ENCODE data around the gene RRAGC. TPM values are rescaled to one million over a fixed set of nuclear protein-coding genes. Genes with fewer than 3 reads are reported as not detected.

Gene RRAGC, protein sequence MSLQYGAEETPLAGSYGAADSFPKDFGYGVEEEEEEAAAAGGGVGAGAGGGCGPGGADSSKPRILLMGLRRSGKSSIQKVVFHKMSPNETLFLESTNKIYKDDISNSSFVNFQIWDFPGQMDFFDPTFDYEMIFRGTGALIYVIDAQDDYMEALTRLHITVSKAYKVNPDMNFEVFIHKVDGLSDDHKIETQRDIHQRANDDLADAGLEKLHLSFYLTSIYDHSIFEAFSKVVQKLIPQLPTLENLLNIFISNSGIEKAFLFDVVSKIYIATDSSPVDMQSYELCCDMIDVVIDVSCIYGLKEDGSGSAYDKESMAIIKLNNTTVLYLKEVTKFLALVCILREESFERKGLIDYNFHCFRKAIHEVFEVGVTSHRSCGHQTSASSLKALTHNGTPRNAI
- polyA plus RNA-seq (ENCODE audit: insufficient read length in 4 of 4): 10 to 100 TPM; 34.1 to 39.9 (median 35.8) TPM

DNA sequence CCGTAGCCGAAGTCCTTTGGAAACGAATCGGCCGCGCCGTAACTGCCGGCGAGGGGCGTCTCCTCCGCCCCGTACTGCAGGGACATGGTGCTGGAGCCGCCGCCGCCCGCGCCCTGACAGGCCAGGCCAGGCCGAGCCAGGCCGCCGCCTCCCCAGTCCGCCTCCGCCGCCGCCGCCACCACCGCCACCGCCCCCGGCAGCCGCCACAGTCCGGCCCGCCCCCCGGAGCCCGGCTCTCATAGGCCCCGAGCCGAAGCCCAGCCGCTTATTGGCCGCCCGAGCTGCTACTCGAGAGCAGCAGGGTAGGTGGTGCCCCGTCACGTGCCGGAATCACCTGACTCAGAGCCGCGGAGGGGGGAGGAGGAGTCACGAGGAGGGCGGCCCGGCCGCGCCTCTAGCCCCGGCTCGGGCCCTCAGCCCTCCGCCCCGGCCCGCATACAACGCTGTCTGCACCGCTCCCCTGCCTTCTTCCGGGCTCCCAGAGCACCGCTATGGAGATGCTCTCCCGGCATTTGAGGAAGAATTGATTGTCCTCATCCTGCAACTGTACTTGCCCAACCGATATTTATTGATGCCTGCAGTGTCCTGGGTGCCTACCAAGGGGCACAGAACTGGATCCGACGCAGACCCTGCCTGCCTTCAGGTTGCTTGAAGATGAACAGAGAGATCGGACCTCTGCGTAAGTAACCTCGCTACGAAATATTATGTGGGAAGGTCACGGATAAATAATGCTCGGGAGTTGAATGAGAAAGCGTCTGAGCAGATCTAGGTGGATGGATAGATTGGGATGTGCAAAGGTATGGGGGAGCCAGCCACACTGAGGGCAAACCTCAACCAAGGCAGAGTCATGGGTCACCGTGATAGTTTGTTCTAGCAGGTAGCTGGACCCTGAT is at the start of gene RRAGC:
TSS of gene RRAGC (minus strand) at position 212 of the 893 bp plus-strand sequence. CDS start at position 86, 126 bp downstream.
- peak; percentile 87 to 97 (median 92) for DNase-seq (ENCODE audit: low read depth in 4 of 4, low spot score in 3 of 4)

DNA sequence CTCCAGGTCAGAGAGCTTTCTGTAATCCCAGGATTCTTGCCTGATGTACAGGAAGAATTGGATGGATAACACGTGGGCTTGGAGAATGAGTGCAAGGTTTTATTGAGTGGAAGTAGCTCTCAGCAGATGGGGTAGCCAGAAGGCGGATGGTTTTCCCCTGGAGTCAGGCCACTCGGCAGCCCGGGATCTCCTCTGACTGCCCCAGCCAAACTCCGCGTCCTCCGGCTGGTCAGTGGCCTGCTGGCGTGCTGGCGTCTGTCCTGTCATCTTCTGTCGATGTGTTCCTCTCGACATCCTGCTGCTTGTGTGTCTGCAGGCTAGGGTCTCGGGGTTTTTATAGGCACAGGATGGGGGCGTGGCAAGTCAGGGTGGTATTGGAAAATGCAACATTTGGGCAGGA is 49.2 kb upstream of the RRAGC start:
- DNase-seq (ENCODE audit: low read depth in 4 of 4, low spot score in 3 of 4): no peak

DNA sequence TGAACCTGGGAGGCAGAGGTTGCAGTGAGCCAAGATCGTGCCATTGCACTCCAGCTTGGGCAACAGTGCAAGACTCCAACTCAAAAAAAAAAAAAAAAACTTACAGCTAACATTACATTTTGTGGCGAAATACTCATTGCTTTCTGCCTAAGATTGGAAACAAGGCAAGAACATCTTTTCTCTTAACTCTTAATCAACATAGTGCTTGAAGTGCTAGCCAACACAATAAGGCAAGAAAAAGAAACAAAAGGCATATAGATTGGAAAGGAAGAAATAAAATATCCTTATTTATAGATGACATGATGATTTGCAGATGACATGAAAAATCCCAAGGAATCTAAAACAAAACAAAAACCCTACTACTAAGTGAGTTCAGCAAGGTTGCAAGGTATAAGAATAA is 46.4 kb upstream of the RRAGC start:
- no peak for DNase-seq (ENCODE audit: low read depth in 4 of 4, low spot score in 3 of 4)

DNA sequence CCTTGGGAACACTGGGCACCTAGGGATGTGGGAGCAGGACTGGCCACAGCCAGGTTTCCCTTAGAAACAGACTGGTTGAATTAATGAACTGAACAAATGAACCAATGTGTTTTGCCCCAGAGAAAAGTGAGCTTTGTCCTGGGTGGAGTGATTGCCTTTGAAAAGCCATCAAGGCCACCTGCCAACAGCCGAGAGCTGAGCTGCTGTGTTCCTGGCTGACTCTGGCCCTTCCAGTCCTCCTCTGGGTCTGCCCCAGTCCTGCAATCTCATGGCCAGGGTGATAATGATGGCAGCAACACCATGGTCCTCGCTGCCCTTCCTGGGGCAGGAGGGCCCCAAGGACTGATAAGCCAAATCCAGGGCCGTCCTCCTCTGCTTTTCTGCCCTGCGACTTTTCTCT is 40.0 kb upstream of the RRAGC start:
- DNase-seq (ENCODE audit: low read depth in 4 of 4, low spot score in 3 of 4): no peak

DNA sequence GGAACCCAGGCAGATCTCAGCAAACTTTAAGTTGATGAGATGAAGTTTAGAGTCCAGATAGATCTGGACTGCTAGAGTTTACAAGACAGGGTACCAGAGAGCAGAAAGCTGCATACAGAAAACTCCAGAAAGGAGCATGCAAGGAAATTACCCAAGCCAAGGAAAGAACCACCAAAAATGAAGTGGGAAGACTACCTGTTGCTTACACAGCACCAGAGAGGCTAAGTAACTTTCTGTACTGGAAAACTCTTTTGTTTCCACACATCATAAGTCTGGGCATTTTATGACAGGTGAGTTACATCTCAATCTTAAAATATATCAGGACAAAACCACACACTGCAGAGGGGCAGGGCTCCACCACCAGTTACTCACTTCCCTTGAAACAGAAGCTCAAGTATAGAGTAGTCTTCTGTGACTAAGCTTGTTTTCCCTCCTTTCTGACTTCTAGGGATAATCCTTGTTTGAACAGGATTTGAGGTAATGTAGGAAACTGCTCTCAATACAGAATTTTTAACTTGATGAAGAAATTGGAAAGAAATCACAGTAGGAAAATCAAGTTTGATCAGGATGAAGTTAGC is 39.2 kb upstream of the RRAGC start:
- DNase-seq (ENCODE audit: low read depth in 4 of 4, low spot score in 3 of 4): no peak

DNA sequence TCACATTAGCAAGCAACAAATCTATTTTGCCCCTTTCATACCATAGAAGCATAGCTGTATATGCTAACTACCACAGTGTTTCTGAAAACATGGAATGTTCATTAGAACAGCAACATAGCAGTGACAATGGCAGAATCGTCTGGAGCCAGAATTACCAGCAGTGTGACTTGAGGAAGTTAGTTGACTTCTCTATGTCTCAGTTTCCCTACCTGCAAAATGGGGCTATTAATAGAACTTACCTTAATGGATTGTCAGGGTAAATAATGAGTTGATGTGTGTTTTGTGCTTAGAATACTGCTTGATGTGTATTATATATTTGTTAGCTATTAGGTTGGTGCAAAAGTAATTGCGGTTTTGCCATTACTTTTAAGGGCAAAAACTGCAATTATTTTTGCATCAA is 36.6 kb upstream of the RRAGC start:
- no peak for DNase-seq (ENCODE audit: low read depth in 4 of 4, low spot score in 3 of 4)

DNA sequence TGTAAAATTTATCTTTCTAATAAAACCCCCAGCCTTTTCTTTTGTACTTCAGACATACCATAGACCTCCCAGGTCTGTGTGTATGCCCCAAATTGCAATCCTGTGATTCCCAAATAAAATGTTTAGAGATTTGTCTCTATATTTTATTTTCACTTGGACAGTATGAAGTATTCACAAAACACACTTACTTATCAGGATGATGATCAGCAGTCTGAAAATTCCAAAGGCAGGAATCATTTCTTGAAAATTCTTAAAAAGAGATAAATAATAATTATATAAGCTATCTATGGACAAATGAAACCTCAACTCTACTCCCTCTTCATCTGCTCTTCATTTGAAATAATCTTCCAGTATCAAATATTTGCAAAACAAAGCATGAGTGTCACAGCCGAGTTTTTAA is 33.4 kb upstream of the RRAGC start:
- DNase-seq (ENCODE audit: low read depth in 4 of 4, low spot score in 3 of 4): no peak

DNA sequence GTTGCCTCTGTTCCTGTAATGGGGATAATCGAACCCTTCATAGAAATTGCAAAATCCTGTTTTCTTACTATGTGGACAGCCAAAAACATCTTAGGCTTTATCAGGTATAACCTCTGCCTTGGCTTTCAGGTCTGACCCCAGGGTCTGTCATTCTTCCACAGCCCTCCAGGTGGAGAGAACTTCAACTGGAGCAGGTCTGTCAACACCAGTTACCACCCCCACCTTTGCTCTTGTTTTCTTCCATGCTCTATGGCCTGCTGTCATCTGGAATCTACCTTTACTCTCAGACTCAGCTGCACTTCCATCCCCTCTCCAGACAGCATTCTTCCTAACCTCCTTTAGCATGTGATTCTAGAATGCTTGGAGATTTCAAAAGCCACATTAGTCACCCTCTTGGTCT is 32.2 kb upstream of the RRAGC start:
- no peak for DNase-seq (ENCODE audit: low read depth in 4 of 4, low spot score in 3 of 4)

DNA sequence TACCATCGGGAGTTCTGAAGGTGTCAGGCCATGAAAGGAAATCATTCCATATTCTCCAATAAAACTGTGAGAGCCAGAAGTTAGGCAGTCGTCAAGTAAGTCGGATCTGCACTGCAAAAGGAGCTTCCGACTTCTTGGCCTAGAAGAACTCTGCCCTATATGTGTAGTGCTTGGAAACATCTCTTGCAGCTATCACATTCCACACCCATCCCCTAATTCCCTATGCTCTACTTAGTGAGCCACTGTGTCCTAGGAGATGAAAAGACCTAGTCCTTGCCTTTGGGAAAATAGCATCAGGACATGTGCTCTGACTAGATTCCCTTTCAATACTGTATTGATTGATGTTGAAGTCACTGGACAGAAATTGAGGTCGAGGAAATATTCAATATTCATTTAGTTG is 30.0 kb upstream of the RRAGC start:
- no peak for DNase-seq (ENCODE audit: low read depth in 4 of 4, low spot score in 3 of 4)

DNA sequence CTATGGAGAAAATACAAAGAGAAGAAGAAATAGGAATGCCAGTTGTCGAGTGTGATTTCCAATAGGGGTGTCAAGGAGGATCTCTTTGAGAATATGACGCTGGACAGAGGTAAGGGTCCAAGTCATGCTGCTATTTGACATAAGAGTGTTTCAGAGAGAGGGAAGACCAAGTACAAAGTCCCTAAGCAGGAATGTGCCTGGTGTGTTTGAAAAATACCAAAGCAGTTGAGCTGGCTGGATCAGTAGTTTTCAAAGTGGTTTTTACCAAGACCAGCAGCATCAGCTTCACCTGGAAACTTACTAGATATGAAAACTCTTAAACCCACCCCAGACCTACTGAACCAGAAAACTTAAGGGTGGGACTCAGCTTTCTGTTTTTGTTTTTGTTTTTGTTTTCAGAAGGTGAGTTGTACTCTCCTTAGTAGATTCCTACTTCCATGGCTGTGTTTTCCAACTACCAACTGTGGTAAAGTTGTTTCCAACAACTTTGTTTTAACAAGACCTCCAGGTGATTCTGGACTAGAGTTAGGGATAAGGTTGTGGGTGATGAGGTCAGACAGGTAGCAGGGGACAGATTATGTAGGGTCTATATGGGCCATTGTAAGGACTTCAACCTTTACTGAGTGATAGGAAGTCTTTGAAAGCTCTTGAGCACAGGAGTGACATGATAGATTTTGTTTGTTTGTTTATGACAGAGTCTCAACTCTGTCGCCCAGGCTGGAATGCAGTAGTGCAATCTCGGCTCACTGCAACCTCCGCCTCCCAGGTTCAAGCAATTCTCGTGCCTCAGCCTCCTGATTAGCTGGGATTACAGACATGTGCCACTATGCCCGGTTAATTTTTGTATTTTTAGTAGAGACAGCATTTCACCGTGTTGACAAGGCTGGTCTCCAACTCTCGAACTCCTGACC is 29.1 kb upstream of the RRAGC start:
- DNase-seq (ENCODE audit: low read depth in 4 of 4, low spot score in 3 of 4): no peak

DNA sequence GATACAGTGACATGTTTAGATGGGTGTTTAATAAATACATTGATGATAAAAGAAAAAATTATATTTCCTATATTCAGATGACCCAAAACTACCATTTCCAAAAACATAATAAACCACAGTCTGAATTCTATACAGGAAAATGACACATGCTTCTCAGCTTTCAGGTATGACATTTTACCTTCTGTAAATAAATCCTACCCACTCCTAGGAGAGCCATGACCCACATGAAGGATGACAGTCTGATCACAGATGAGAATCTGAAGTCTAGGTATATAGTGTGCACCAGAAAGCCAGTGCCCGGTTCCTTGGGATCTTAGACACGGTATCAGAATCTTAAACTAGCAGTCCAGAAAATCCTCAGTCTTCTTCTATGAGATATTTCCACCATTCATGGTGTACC is 25.5 kb upstream of the RRAGC start:
- no peak for DNase-seq (ENCODE audit: low read depth in 4 of 4, low spot score in 3 of 4)

DNA sequence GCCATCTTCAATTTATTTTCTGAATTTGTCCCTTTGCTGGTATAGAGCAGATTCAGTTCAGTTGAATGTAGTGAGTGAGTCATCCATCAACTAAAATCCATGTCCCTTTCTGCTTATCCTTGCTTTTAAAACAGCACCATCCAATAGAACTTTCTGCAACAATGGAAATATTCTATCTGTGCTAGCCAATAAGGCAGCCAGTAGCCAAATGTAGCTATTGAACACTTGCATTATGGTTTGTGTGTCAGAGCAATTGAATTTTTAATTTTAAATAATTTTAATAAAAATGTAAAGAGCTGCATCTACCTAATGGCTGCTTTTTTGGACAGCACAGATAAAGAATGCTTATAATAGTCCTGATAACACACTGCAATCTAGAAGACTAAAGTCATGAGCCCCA is 21.9 kb upstream of the RRAGC start, which contains the start of gene GJA9:
TSS of gene GJA9 (minus strand) at position 101 of the 400 bp plus-strand sequence. CDS start 5,489 bp downstream, outside the sequence.
- no peak for DNase-seq (ENCODE audit: low read depth in 4 of 4, low spot score in 3 of 4)

DNA sequence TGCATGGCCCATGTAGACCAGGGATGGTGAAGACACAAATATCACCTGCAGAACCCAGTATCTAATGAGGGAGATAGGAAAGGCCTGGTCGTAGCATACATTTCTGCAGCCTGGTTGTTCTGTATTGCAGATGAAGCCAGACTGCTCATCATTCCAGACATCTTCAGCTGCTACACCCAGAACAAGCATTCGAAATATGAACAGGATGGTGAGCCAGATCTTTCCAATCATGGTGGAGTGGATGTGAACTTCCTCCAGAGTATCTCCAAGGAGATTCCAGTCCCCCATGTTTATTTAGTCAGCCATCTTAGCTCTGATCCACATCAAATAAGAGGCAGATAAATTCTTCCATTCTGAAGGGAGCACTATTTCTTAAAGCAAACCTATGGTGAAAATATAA is 16.2 kb upstream of the RRAGC start:
- no peak for DNase-seq (ENCODE audit: low read depth in 4 of 4, low spot score in 3 of 4)

DNA sequence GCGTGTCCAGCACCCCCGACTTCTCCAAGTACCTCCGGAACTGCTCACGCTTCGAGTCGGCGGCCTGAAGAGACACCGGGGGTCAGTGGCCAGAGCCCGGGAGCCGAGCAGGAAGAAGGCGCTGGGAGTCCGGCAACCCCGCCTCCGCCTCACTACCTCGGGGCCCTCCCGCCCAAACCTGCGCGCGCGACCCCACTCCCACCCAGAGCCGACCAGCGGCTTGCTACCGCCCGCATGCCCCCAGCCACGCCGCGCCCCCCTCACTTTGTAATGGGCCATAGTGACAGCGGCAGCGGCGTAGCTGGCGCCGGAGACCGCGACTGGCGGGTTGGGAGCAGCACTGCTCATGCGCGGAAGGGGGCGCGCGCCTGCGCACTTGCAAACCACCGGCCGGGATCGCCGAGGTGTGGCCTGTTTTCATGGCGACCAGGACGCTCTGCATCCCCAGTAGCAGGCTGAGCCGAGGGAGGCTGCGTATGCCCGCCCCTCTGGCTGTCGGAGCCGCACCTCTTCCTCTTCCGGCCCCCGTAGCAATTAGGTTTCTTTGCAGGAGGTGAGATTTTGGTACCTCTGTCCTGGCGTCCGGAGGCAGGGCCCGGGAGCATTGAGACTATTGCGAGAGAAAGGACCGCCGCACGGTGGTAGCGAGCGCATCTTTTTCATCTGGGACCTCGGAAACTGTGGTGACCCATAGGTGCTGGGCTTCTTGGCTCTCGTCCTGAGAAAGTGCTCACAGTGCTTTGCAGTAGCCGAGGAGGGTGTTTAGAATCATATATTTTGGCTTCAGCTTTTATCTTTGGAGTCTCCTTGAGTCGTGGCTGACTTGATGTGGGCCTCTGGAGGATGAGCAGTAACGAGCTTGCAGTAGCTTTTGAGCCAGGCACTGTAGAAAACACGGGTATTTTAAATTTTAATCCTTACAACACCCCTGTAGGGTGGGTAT is 13.7 kb upstream of the RRAGC start, which contains the start of gene MYCBP:
TSS of gene MYCBP (minus strand) at position 322 of the 943 bp plus-strand sequence. CDS start at position 279, 43 bp downstream.
- peak; percentile 85 to 92 (median 90) for DNase-seq (ENCODE audit: low read depth in 4 of 4, low spot score in 3 of 4)

DNA sequence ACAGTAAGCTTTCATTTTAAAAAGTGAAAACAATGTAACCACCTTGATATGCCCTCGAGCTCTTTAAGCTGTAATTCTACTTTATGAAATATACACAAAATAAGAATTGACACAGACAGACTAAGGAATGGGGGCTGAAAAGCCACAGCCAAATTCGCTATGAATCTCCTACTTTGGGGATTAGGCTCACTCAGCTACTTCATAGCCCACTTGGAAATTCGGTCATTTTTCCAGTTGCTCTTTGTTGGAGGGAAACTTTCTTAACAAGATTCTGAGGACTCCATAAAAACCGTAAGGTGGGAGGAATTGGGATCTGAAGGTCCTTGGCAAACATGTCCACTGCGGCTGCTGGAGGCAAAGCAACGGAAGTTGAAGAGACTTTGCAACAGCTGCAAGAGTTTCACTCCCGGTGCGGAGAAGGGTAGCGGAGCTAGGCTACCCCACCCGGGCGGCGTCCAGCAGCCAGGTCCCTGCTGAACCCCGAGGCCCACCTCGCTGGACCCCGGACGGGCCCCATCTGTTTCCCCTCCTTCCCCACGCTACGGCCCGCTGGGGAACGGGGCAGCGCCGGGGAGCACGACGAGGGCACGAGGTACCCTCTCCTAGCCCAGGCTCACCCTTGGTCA is 12.9 kb upstream of the RRAGC start:
- DNase-seq (ENCODE audit: low read depth in 4 of 4, low spot score in 3 of 4): no peak

DNA sequence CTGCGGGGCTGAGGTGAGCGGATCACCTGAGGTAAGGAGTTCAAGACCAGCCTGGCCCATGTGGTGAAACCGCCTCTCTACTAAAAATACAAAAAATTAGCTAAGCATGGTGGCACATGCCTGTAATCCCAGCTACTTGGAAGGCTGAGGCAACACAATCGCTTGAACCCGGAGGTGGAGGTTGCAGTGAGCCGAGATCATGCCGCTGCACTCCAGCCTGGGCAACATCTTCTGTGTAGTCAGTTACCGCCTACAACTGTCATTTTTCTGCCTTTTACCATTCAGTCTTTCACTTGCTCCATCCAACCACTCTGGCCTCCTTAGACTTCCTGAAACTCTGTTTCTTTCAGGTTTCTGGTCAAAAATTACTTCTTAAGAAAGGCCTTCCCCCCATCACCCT is 11.4 kb upstream of the RRAGC start:
- no peak for DNase-seq (ENCODE audit: low read depth in 4 of 4, low spot score in 3 of 4)

DNA sequence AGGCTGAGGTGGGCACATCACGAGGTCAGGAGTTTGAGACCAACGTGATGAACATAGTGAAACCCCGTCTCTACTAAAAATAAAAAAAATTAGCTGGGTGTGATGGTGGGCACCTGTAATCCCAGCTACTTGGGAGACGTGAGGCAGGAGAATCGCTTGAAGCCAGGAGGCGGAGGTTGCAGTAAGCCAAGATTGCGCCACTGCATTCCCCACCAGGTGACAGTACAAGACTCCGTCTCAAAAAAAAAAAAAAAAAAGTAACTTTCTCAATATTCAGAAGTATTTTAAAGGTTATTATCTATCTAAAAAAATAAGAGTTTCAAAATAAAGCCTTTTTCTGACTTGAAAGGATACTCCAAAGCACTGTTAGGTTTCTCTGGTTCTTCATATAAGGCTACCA is 7.6 kb upstream of the RRAGC start:
- no peak for DNase-seq (ENCODE audit: low read depth in 4 of 4, low spot score in 3 of 4)

DNA sequence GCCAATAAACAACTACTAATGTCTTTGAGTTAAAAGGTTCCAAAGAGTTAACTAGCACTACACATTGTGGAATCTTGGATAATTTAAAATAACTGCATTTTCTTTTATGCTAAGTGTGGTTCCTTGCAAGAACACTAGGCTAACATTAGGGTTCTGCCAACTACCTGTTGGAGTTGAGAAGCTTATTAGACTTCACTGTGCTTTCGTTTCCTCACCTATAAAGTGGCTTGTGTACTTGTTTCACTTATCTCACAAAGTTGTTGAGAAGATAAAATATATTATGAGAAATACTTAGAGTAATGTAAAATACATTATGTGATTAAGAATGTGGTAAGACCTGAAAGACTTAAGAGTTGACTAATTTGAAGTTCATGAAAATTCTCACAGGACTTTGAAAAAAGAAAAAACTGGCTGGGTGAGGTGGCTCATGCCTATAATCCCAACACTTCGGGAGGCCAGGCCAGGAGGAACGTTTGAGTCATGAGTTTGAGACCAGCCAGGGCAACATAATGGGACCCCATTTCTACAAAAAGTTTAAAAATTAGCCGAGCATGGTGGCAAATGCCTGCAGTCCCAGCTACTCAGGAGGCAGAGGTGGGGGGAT is 5.6 kb upstream of the RRAGC start:
- no peak for DNase-seq (ENCODE audit: low read depth in 4 of 4, low spot score in 3 of 4)

Data from left renal pelvis (tissue), 4 donors.